ENCODE results near the gene HADHA.

The HADHA gene

GRCh38 chr2:26214759-26215158 lies 29.7 kb downstream of the HADHA start:
- H3K27ac ChIP-seq (ENCODE audit: low read depth, low read length, poor library complexity, severe bottlenecking) = no peak overlapping the region
- peaks cover 83% of the 10 kb centered on the region for H3K36me3 ChIP-seq (ENCODE audit: insufficient read depth, low read length)
- H3K9me2 ChIP-seq (ENCODE audit: low read depth, low read length) = no peaks in the 10 kb centered on the region
- H3K9me3 ChIP-seq (ENCODE audit: low read length) = no peaks in the 10 kb centered on the region
- no peak overlapping the region for H3K4me3 ChIP-seq (ENCODE audit: low read depth, low read length, poor library complexity, severe bottlenecking)
- TF ChIP-seq EZH2 (IDR thresholded peaks at IDR 0.05; ENCODE audit: borderline replicate concordance, low read length) = no peak
- TF ChIP-seq CTCF (IDR thresholded peaks at IDR 0.05; ENCODE audit: low read length) = no peak
- H3K9ac ChIP-seq (ENCODE audit: low read length) = no peak overlapping the region
- no peak overlapping the region for H3K4me2 ChIP-seq (ENCODE audit: low read length)
- H3K79me2 ChIP-seq (ENCODE audit: insufficient read depth, low read length) = no peaks in the 10 kb centered on the region
- H3F3A ChIP-seq (ENCODE audit: insufficient read depth, low read length) = no peaks in the 10 kb centered on the region; the same call in 1 of the 2 replicates
- no peaks in the 10 kb centered on the region for H3K4me1 ChIP-seq (ENCODE audit: insufficient read depth, low read length, severe bottlenecking)
- no peaks in the 10 kb centered on the region for H4K20me1 ChIP-seq (ENCODE audit: insufficient read depth, low read length)
- H2AFZ ChIP-seq (ENCODE audit: low read length) = no peak overlapping the region
- no peaks in the 10 kb centered on the region for H3K27me3 ChIP-seq (ENCODE audit: insufficient read depth, low read length)

- no peak overlapping the region for H3K4me2 ChIP-seq (ENCODE audit: low read length)
- TF ChIP-seq CTCF (IDR thresholded peaks at IDR 0.05; ENCODE audit: low read length) = no peak
- TF ChIP-seq EZH2 (IDR thresholded peaks at IDR 0.05; ENCODE audit: borderline replicate concordance, low read length) = no peak
- H3K4me3 ChIP-seq (ENCODE audit: low read depth, low read length, poor library complexity, severe bottlenecking) = no peak overlapping the region
- H3K9ac ChIP-seq (ENCODE audit: low read length) = no peak overlapping the region
- H3F3A ChIP-seq (ENCODE audit: insufficient read depth, low read length) = no peaks in the 10 kb centered on the region; the same call in 1 of the 2 replicates
- no peaks in the 10 kb centered on the region for H3K27me3 ChIP-seq (ENCODE audit: insufficient read depth, low read length)
- peaks cover 92% of the 10 kb centered on the region for H3K36me3 ChIP-seq (ENCODE audit: insufficient read depth, low read length)
- no peaks in the 10 kb centered on the region for H3K79me2 ChIP-seq (ENCODE audit: insufficient read depth, low read length)
- no peak overlapping the region for H3K27ac ChIP-seq (ENCODE audit: low read depth, low read length, poor library complexity, severe bottlenecking)
- H2AFZ ChIP-seq (ENCODE audit: low read length) = no peak overlapping the region
- no peaks in the 10 kb centered on the region for H3K9me2 ChIP-seq (ENCODE audit: low read depth, low read length)
- no peaks in the 10 kb centered on the region for H4K20me1 ChIP-seq (ENCODE audit: insufficient read depth, low read length)
- no peaks in the 10 kb centered on the region for H3K9me3 ChIP-seq (ENCODE audit: low read length)
- no peaks in the 10 kb centered on the region for H3K4me1 ChIP-seq (ENCODE audit: insufficient read depth, low read length, severe bottlenecking)
These were observed 32.4 kb downstream of the HADHA start for GRCh38 chr2:26212011-26212410.

GRCh38 chr2:26203906-26204305 lies 40.5 kb downstream of the HADHA start:
- Histone ChIP-seq H3K27me3 (ENCODE audit: insufficient read depth, low read length) (no peaks in the 10 kb centered on the region), H3K4me1 (ENCODE audit: insufficient read depth, low read length, severe bottlenecking) (no peaks in the 10 kb centered on the region), H3K36me3 (ENCODE audit: insufficient read depth, low read length) (peaks cover 83% of the 10 kb centered on the region), H3K9me3 (ENCODE audit: low read length) (no peaks in the 10 kb centered on the region), H3K4me2 (ENCODE audit: low read length) (no peak overlapping the region), H4K20me1 (ENCODE audit: insufficient read depth, low read length) (no peaks in the 10 kb centered on the region), H2AFZ (ENCODE audit: low read length) (no peak overlapping the region), H3K27ac (ENCODE audit: low read depth, low read length, poor library complexity, severe bottlenecking) (no peak overlapping the region), H3F3A (ENCODE audit: insufficient read depth, low read length) (no peaks in the 10 kb centered on the region), H3K79me2 (ENCODE audit: insufficient read depth, low read length) (no peaks in the 10 kb centered on the region), H3K9ac (ENCODE audit: low read length) (no peak overlapping the region), H3K9me2 (ENCODE audit: low read depth, low read length) (no peaks in the 10 kb centered on the region), H3K4me3 (ENCODE audit: low read depth, low read length, poor library complexity, severe bottlenecking) (no peak overlapping the region)
- TF ChIP-seq CTCF (IDR thresholded peaks at IDR 0.05; ENCODE audit: low read length) (no peak), EZH2 (IDR thresholded peaks at IDR 0.05; ENCODE audit: borderline replicate concordance, low read length) (no peak)
